Activated CD4-positive, alpha-beta T cell treated with anti-CD3 and anti-CD28 coated beads, Interleukin-10, Interleukin-2, amounts not matched to agents 100 ng/mL and 50 ng/mL, durations not matched to agents 16 hours and 8 hours (primary cell): ENCODE results near the gene NBEAL2.
"Not testable (repeated sequence)": the region's sequence is repeated elsewhere in the genome, so short reads cannot be mapped to it uniquely, and the experiment has no call there.

Source experiments
- DNase-seq: peaks from one replicate; pipeline ENCODE4 v3.0.0-alpha.2; 2020

Gene NBEAL2

GRCh38 chr3:47012342-47013230 lies 33.1 kb downstream of the NBEAL2 start:
- DNase-seq, result no peak

- DNase-seq, result no peak
Measured at GRCh38 chr3:47013231-47013630, 33.8 kb downstream of the NBEAL2 start.

GRCh38 chr3:47014036-47014435 lies 34.6 kb downstream of the NBEAL2 start:
- DNase-seq, result no peak

GRCh38 chr3:47015151-47015550 lies 35.7 kb downstream of the NBEAL2 start:
- no peak for DNase-seq

GRCh38 chr3:47016086-47016933 lies 36.8 kb downstream of the NBEAL2 start:
- no peak for DNase-seq

GRCh38 chr3:47016934-47017435 lies 37.5 kb downstream of the NBEAL2 start:
- peak; percentile 66 for DNase-seq

- no peak for DNase-seq
Measured at GRCh38 chr3:47017504-47018268, 38.2 kb downstream of the NBEAL2 start.

GRCh38 chr3:47018269-47018611 lies 38.8 kb downstream of the NBEAL2 start:
- no peak for DNase-seq

GRCh38 chr3:47019201-47019600 lies 39.7 kb downstream of the NBEAL2 start:
- peak; percentile 90 for DNase-seq

- DNase-seq, result no peak
Measured at GRCh38 chr3:47020311-47020710, 40.8 kb downstream of the NBEAL2 start.

GRCh38 chr3:47022641-47023071 lies 43.2 kb downstream of the NBEAL2 start:
- DNase-seq, result no peak

GRCh38 chr3:47024932-47025331 lies 45.5 kb downstream of the NBEAL2 start:
- peak; percentile 28 for DNase-seq

GRCh38 chr3:47026432-47026831 lies 47.0 kb downstream of the NBEAL2 start:
- not testable (repeated sequence) for DNase-seq

- no peak for DNase-seq
Measured at GRCh38 chr3:47028146-47028545, 48.7 kb downstream of the NBEAL2 start.

GRCh38 chr3:47028667-47029066 lies 49.2 kb downstream of the NBEAL2 start:
- no peak for DNase-seq

GRCh38 chr3:47031041-47031440 lies 51.6 kb downstream of the NBEAL2 start:
- DNase-seq, result peak; percentile 31

GRCh38 chr3:47034868-47035489 lies 55.5 kb downstream of the NBEAL2 start:
- no peak for DNase-seq

GRCh38 chr3:47035645-47036044 lies 56.2 kb downstream of the NBEAL2 start:
- DNase-seq, result no peak

GRCh38 chr3:47036145-47036544 lies 56.7 kb downstream of the NBEAL2 start:
- DNase-seq, result no peak

GRCh38 chr3:47037302-47037701 lies 57.8 kb downstream of the NBEAL2 start:
- DNase-seq, result not testable (repeated sequence)

- no peak for DNase-seq
Measured at GRCh38 chr3:47041114-47041513, 61.6 kb downstream of the NBEAL2 start.

- no peak for DNase-seq
Measured at GRCh38 chr3:47042231-47042791, 62.8 kb downstream of the NBEAL2 start.
